Skeletal muscle tissue (tissue), 4 donors: Measurements from ENCODE around the gene LRBA. TPM values are rescaled to one million over a fixed set of nuclear protein-coding genes. Genes with fewer than 3 reads are reported as not detected.

Experiments used
- H3K27ac ChIP-seq: one replicate; pipeline ENCODE4 v1.7.0; 2013; ENCODE audit warnings: mild to moderate bottlenecking, low read depth, low read length, inconsistent platforms
- H3K27me3 ChIP-seq, 3 donors: one replicate each; pipeline ENCODE4 v1.7.0; 2013; ENCODE audit warnings: low read length in 3 of 3; ENCODE audit not compliant: control insufficient read depth in 3 of 3, insufficient read depth in 3 of 3
- H3K36me3 ChIP-seq, 3 donors: one replicate each; pipeline ENCODE4 v1.7.0; 2013; ENCODE audit warnings: low read length in 3 of 3; ENCODE audit not compliant: control insufficient read depth in 3 of 3, insufficient read depth in 3 of 3
- H3K4me1 ChIP-seq, 3 donors: one replicate each; pipeline ENCODE4 v1.7.0; 2013; ENCODE audit warnings: low read length in 3 of 3, mild to moderate bottlenecking in 3 of 3; ENCODE audit not compliant: control insufficient read depth in 3 of 3, insufficient read depth in 3 of 3
- H3K4me3 ChIP-seq, 3 donors: one replicate each; pipeline ENCODE4 v1.7.0; 2013; ENCODE audit warnings: low read length in 3 of 3
- H3K9ac ChIP-seq, 3 donors: one replicate each; pipeline ENCODE4 v1.7.0; 2013; ENCODE audit warnings: low read length in 3 of 3, mild to moderate bottlenecking in 3 of 3, moderate library complexity in 2 of 3, low read depth in 1 of 3
- H3K9me3 ChIP-seq, 3 donors: one replicate each; pipeline ENCODE4 v1.7.0; 2013; ENCODE audit warnings: low read length in 3 of 3; ENCODE audit not compliant: control insufficient read depth in 3 of 3
- total RNA-seq: library from RNA; depleted of rRNA; stranded (reverse); fragments of >200 nt; gene quantifications from one replicate; pipeline ENCODE4 v1.2.3, GENCODE V29; 2014
- donor health status: Osteomylitis.

LRBA gene
- total RNA-seq, 1 donor from 2014 or later: 58.5 TPM

- H3K4me1 ChIP-seq: no peaks in the 10 kb centered on the region
- no peak overlapping the region for H3K4me3 ChIP-seq
- H3K9me3 ChIP-seq: no peaks in the 10 kb centered on the region
- H3K27me3 ChIP-seq: no peaks in the 10 kb centered on the region
- H3K9ac ChIP-seq: no peak overlapping the region
- no peaks in the 10 kb centered on the region for H3K36me3 ChIP-seq
- no peak overlapping the region for H3K27ac ChIP-seq
Observed at GRCh38 chr4:150862829-150863228, 152.3 kb downstream of the LRBA start.

GRCh38 chr4:150859453-150859852, 155.6 kb downstream of the LRBA start:
- H3K9me3 ChIP-seq: no peaks in the 10 kb centered on the region
- H3K27me3 ChIP-seq: no peaks in the 10 kb centered on the region
- H3K9ac ChIP-seq: no peak overlapping the region
- H3K36me3 ChIP-seq: no peaks in the 10 kb centered on the region
- H3K4me3 ChIP-seq: no peak overlapping the region
- H3K4me1 ChIP-seq: no peaks in the 10 kb centered on the region
- H3K27ac ChIP-seq: no peak overlapping the region

- Histone ChIP-seq H3K27me3 (no peaks in the 10 kb centered on the region), H3K9ac (no peak overlapping the region), H3K9me3 (no peaks in the 10 kb centered on the region), H3K4me3 (no peak overlapping the region), H3K4me1 (no peaks in the 10 kb centered on the region), H3K36me3 (no peaks in the 10 kb centered on the region), H3K27ac (no peak overlapping the region)
Observed at GRCh38 chr4:150855981-150856510, 159.0 kb downstream of the LRBA start.

- no peak overlapping the region for H3K9ac ChIP-seq
Observed at GRCh38 chr4:150854600-150854999, 160.5 kb downstream of the LRBA start.

DNA sequence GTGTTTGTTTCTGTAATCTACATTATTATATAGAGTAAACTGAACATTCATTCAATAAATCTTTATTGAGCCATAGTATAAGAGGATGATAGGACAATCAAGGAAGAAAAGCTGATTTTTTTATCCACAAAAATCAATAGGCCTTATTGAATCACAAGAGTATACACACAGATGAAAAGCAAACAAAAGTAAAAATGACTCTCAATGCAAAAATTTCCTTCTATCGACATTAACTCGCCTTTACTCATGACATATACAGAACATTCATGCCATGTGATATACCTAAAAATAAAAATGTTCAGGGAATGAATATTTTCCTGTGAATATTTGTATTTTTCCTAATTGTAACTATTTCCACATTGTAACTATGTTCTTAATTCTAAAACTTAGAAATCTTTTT, 161.2 kb downstream of the LRBA start:
- Histone ChIP-seq H3K9ac (no peak overlapping the region), H3K9me3 (no peaks in the 10 kb centered on the region), H3K36me3 (peaks cover 0 to 6% (median 3%) of the 10 kb centered on the region in 3 donors), H3K4me1 (no peaks in the 10 kb centered on the region), H3K27me3 (no peaks in the 10 kb centered on the region), H3K4me3 (no peak overlapping the region), H3K27ac (no peak overlapping the region)

More at GRCh38 chr4:150854600-150854999, 160.5 kb downstream of the LRBA start:
- H3K9me3 ChIP-seq: no peaks in the 10 kb centered on the region
- H3K27me3 ChIP-seq: no peaks in the 10 kb centered on the region
- H3K27ac ChIP-seq: no peak overlapping the region
- no peaks in the 10 kb centered on the region for H3K4me1 ChIP-seq
- no peak overlapping the region for H3K4me3 ChIP-seq
- H3K36me3 ChIP-seq: no peaks in the 10 kb centered on the region

GRCh38 chr4:150852216-150852615, 162.9 kb downstream of the LRBA start:
- no peaks in the 10 kb centered on the region for H3K9me3 ChIP-seq
- no peaks in the 10 kb centered on the region for H3K4me1 ChIP-seq
- H3K36me3 ChIP-seq: peaks cover 0 to 6% (median 3%) of the 10 kb centered on the region in 3 donors
- no peak overlapping the region for H3K9ac ChIP-seq
- H3K27ac ChIP-seq: no peak overlapping the region
- H3K27me3 ChIP-seq: no peaks in the 10 kb centered on the region
- no peak overlapping the region for H3K4me3 ChIP-seq

DNA sequence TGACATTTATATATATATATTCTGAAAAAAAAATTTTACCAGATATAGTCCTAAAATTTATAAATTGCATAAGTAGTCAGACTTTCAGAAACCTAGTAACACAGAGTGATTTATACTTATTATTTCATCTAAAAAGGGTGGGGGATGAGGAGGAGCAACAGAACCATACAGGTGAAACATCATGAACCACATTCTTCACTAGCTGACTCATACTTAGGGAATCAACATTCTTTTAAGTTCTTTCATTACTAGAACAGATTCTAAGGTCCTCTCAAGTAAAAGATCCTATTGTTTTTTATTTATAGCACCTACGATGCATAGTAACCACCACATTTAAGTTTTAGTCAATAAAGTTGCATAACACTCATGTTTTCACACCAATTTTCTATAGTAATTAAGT, 166.1 kb downstream of the LRBA start:
- Histone ChIP-seq H3K27me3 (no peaks in the 10 kb centered on the region), H3K36me3 (peaks cover 0 to 6% (median 3%) of the 10 kb centered on the region in 3 donors), H3K27ac (no peak overlapping the region)

DNA sequence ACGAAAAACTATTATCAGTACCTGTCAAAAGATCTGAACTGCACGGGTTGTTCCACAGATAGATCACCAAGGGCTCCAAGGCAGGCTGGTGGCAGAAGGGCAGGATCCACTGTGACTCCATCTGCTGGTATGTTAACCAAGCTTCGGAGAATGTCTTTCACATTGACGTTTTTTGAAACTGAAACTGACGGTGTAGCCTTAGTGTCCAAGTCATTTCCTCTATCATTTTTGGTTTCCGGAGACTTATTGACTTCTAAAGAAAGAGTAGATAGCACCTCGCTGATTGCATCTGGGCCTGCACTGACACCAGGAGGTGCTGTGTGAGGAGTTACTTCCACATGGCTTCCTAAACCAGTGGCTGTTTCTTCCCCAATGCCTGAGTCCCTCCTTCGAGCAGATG, 186.9 kb downstream of the LRBA start:
- Histone ChIP-seq H3K36me3 (peaks cover 6 to 11% (median 10%) of the 10 kb centered on the region in 3 donors), H3K4me1 (no peaks in the 10 kb centered on the region), H3K27ac (no peak overlapping the region), H3K9me3 (no peaks in the 10 kb centered on the region), H3K9ac (no peak overlapping the region), H3K27me3 (no peaks in the 10 kb centered on the region), H3K4me3 (no peak overlapping the region)

More for the DNA sequence above, 166.1 kb downstream of the LRBA start:
- no peaks in the 10 kb centered on the region for H3K4me1 ChIP-seq
- H3K9me3 ChIP-seq: no peaks in the 10 kb centered on the region
- no peak overlapping the region for H3K4me3 ChIP-seq
- no peak overlapping the region for H3K9ac ChIP-seq

DNA sequence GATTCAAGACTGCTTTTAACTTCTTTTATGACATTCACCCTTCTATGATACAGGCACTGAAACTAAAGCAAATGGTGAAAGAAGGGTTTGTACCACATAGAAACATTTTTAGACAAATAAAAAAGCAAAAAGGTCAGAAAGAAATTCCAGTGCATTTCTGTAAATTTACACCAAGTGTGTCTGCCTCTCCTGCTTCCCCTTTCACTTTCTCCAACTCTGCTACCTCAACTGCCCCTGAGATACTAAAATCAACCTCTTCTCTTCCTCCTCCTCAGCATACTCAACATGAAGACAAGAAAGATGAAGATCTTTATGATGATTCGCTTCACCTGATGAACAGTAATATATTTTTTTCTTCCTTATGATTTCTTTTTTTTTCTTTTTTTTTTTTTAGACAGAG, 187.9 kb downstream of the LRBA start:
- no peaks in the 10 kb centered on the region for H3K4me1 ChIP-seq
- no peaks in the 10 kb centered on the region for H3K27me3 ChIP-seq
- no peak overlapping the region for H3K9ac ChIP-seq
- no peaks in the 10 kb centered on the region for H3K9me3 ChIP-seq
- peaks cover 6 to 11% (median 10%) of the 10 kb centered on the region in 3 donors for H3K36me3 ChIP-seq
- no peak overlapping the region for H3K4me3 ChIP-seq
- no peak overlapping the region for H3K27ac ChIP-seq

DNA sequence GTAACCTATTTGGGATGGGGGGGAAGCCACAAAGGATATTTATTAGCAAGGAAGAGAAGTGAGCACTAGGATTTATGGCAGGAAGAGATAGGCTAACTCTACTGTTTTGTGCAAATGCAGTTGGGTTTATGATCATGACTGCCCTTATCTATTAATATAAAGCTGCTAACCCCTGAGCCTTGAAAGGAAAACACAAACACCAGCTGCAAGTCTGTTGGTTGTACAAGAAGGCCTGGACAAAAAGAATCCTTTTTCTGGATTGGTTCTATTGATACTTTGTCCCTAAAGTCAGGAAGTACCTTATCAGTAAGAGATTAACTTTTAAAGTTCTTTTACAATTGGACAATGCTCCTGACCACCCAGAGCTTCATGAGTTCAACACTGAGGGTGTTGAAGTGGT, 188.8 kb downstream of the LRBA start:
- peaks cover 6 to 11% (median 10%) of the 10 kb centered on the region in 3 donors for H3K36me3 ChIP-seq
- H3K4me1 ChIP-seq: no peaks in the 10 kb centered on the region
- H3K4me3 ChIP-seq: no peak overlapping the region
- no peak overlapping the region for H3K9ac ChIP-seq
- no peak overlapping the region for H3K27ac ChIP-seq
- no peaks in the 10 kb centered on the region for H3K9me3 ChIP-seq
- H3K27me3 ChIP-seq: no peaks in the 10 kb centered on the region
